Measurements from ENCODE around the gene PRR35. TPM values are rescaled to one million over a fixed set of nuclear protein-coding genes. Genes with fewer than 3 reads are reported as not detected.

Gene PRR35
- total RNA-seq, 2 experiments from 2014 or later, result not detected

DNA sequence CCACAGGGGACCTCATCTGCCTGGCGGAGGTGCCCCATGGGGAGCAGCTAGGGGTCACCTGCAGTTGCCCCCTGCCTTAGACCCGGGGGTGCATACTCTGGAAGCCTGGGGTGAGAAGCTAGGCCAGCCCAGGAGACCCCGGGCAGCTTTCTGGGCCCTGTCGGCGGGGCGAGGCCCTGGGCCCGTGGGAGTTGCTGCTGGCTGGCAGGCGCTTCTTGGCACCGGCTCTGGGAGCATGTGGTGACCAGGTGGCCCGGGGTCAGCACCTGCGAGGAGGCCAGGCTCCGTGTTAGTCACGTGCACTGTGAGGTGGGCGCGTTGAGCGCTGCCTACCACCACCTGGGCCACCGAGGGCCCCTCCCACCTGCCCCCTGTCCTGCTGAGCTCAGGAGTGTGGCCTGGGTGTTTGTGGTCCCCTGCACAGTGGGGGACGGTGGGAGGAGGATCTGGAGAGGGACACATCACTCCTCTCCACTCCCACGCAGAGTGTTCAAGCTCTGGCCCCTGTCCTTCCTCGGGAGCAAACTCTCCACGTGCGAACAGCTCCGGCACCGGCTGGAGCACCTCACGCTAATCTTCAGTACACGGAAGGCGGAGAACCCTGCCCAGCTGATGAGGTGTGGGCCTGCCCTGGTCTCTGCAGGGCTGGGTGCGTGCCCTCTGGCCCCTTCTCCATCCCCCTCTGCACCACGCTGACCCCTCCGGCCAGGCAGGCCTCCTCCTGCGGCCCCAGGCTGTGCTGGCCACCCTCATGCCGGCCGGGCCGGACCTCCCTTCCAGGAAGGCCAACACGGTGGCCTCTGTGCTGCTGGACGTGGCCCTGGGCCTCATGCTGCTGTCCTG, 15.4 kb downstream of the PRR35 start:
- Mint-ChIP-seq H3K4me3 (no peak overlapping the region), H3K36me3 (no peaks in the 10 kb centered on the region)

DNA sequence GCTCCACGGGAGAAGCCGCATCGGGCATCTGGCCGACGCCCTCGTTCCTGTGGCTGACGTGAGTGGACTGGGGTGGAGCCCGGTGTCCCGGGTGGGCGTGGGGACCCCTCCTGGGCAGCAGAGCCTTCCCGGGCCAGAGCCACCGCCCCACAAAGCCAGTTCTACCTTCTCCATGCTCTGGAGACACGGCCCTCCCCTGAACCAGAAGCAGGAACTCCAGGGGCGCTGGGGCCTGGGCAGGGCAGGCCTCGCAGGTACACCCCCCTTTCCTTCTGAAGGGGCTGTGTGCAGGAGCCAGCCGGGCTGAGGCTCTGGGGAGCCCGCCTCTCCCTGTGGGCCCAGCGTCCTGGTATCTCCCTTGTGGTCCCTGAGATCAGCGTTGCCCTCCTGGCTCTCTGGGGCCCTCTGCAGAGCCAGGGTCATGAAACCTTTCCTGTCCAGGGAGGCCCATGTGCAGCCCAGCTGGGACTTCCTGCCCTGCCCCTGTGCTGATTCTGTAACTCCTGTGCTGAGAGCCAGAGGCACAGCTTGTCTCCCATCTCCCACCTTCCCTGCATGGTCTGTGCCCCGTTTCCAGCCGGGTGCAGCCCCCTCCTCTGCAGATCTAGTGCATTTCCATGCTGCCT, 16.1 kb downstream of the PRR35 start:
- no peak overlapping the region for H3K4me3 Mint-ChIP-seq
- H3K36me3 Mint-ChIP-seq, result no peaks in the 10 kb centered on the region
- no peak for DNase-seq
- H3K27ac Mint-ChIP-seq, result no peak overlapping the region
- H3K9me3 Mint-ChIP-seq, result no peaks in the 10 kb centered on the region
- H3K4me1 Mint-ChIP-seq, result peaks cover 4% of the 10 kb centered on the region
- H3K27me3 Mint-ChIP-seq, result no peaks in the 10 kb centered on the region

More for the DNA sequence above, 15.4 kb downstream of the PRR35 start:
- Mint-ChIP-seq H3K9me3 (no peaks in the 10 kb centered on the region), H3K27me3 (no peaks in the 10 kb centered on the region), H3K4me1 (peaks cover 8% of the 10 kb centered on the region), H3K27ac (no peak overlapping the region)
- DNase-seq, result no peak

DNA sequence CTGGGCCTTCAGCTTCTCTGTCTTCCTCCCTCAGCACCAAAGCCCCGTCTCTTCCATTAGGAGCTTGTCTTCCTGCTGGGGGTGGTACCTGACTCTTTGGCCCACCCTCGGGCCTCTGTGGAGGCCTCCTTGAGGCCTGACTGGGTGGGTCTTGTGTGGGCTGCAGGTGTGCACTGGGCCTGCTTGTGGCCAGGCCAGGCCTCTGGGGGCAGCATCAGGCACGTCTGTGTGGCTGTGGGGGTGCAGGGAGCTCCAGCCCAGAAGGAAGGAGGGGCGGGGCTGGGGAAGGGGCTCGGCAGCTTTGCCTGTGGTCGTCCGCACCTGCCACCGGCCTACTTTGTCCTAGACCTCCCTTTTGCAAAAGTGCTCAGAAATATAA, 16.6 kb downstream of the PRR35 start:
- no peaks in the 10 kb centered on the region for H3K9me3 Mint-ChIP-seq
- H3K4me1 Mint-ChIP-seq, result peaks cover 2% of the 10 kb centered on the region
- H3K27ac Mint-ChIP-seq, result no peak overlapping the region
- H3K36me3 Mint-ChIP-seq, result no peaks in the 10 kb centered on the region
- H3K4me3 Mint-ChIP-seq, result no peak overlapping the region
- H3K27me3 Mint-ChIP-seq, result no peaks in the 10 kb centered on the region
- no peak for DNase-seq

DNA sequence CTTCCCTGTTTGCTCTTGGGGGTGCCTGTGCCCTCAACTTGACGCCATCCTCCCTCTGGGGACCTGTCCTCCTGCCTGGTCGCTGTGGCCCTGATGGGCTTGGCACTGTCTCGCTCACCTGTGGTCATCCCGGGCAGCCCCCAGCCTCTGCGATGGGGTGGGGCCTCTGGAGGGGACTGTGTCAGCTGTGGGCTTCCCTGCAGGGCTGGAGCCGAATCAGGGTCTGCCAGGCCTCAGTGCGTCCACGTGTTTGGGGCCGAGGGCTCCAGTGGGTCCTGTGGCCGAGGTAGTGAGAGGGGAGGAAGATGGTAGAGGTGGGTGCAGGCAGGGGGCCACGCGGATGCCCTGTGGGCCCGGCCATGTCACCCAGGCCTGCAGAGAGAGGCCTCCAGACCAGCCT, 17.6 kb downstream of the PRR35 start:
- no peak overlapping the region for H3K27ac Mint-ChIP-seq
- no peak for DNase-seq
- H3K4me3 Mint-ChIP-seq, result no peak overlapping the region
- no peaks in the 10 kb centered on the region for H3K9me3 Mint-ChIP-seq
- H3K27me3 Mint-ChIP-seq, result no peaks in the 10 kb centered on the region
- no peaks in the 10 kb centered on the region for H3K36me3 Mint-ChIP-seq
- peaks cover 2% of the 10 kb centered on the region for H3K4me1 Mint-ChIP-seq

DNA sequence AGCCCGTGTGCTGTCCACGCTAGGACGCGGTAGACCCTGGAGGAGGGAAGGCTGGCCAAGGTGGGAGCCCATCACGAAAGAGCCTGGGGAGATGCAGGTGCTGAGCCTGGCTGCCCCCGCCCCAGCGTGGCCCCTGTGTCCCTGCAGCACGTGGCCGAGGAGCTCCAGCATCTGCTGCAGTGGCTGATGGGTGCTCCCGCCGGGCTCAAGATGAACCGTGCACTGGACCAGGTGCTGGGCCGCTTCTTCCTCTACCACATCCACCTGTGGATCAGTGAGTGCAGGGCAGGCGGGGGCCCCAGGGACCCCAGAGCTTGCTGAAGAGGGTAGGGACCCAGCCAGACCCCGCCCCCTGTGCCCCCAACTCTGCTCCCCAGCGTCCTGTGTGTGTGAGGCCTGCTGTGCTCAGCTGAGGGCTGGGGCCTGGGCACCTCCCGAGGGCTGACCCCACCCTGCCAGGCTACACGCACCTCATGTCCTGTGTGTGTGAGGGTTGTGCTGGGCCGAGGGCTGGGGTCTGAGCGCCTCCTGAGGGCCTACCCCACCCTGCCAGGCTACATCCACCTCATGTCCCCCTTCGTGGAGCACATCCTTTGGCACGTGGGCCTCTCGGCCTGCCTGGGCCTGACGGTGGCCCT, 18.2 kb downstream of the PRR35 start:
- no peaks in the 10 kb centered on the region for H3K9me3 Mint-ChIP-seq
- H3K27me3 Mint-ChIP-seq, result no peaks in the 10 kb centered on the region
- no peak overlapping the region for H3K27ac Mint-ChIP-seq
- H3K36me3 Mint-ChIP-seq, result no peaks in the 10 kb centered on the region
- H3K4me3 Mint-ChIP-seq, result no peak overlapping the region
- no peak for DNase-seq
- peaks cover 2% of the 10 kb centered on the region for H3K4me1 Mint-ChIP-seq

DNA sequence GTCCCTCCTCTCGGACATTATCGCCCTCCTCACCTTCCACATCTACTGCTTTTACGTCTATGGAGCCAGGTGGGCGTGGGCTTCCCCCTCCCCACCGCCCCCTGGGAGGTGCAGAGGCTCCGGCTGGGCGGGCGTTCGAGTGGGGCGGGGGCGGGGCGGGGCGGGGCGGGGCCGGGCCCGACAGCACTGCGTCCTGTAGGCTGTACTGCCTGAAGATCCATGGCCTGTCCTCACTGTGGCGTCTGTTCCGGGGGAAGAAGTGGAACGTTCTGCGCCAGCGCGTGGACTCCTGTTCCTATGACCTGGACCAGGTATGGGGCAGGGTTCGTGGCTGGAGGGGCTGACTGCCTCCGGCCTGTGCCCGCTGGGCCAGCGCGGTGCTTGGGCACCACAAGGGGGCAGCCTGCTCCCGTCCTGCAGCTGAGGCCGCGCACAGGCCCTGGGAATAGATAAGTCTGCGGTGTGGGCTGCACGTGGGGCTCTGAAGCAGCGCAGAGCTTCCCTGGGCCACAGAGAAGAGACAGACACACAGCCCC, 18.7 kb downstream of the PRR35 start:
- H3K4me1 Mint-ChIP-seq, result peaks cover 2% of the 10 kb centered on the region
- no peaks in the 10 kb centered on the region for H3K27me3 Mint-ChIP-seq
- H3K4me3 Mint-ChIP-seq, result no peak overlapping the region
- DNase-seq, result peak; percentile 80
- no peaks in the 10 kb centered on the region for H3K9me3 Mint-ChIP-seq
- H3K27ac Mint-ChIP-seq, result no peak overlapping the region
- H3K36me3 Mint-ChIP-seq, result no peaks in the 10 kb centered on the region

DNA sequence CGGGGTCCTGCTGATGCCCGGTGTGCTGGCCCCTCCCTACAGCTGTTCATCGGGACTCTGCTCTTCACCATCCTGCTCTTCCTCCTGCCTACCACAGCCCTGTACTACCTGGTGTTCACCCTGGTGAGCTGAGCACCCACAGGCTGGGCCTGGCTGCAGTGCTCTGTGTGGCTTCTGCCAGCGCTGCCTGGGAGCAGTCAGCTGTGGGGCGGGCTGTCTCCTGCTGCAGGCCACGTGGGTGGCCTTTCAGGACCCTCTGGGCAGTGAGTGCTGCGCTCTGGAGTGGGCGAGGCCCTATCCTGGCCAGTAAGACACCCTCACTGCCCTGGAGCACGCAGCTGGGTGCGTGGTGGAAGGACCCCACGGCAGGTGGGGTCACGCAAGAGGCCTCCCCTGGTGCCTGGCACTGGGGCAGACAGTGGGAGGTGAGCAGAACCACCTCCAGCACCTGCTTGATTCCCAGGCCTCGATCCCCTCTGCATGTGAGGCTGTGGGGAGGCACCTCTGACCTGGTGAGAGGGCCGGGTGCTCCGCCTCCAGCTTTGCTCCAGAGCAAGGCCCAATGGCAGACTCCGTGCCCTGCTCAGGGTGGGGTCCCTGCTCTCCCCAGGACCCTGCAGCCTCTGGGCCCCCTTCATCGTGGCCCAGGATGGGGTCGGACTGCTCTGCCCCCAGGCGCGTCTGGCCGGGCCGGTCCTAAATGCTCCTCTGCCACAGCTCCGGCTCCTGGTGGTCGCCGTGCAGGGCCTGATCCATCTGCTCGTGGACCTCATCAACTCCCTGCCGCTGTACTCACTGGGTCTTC, 20.1 kb downstream of the PRR35 start:
- Mint-ChIP-seq H3K4me3 (no peak overlapping the region), H3K4me1 (peaks cover 2% of the 10 kb centered on the region), H3K27ac (no peak overlapping the region), H3K27me3 (no peaks in the 10 kb centered on the region), H3K36me3 (no peaks in the 10 kb centered on the region), H3K9me3 (no peaks in the 10 kb centered on the region)
- no peak for DNase-seq

DNA sequence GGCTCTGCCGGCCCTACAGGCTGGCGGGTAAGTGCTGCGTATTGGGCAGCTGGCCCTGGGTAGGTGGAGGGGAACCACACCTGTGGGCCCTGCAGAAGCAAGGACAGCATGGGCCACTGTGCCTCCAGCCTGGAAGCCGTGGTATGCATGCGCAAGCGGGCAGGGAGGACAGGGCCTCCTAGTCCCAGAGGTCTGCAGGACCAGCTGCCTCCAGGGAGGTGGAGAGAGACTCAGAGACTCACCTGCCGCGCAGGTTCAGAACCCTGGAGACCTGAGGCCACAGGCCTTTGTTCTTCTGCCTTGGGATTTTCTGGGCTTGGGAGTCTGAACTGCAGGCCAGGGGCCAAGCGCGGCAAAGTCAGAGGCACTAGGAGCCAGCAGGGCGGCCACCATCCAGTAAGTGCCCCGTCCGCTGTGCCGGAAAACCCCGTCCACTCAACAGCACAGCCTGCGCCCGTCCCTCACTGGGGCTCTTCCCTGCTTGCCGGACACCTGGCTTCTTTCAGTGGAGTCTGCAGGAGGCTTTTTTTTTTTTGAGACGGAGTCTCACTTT, 20.8 kb downstream of the PRR35 start:
- no peak overlapping the region for H3K27ac Mint-ChIP-seq
- H3K4me1 Mint-ChIP-seq, result peaks cover 4% of the 10 kb centered on the region
- peaks cover 6% of the 10 kb centered on the region for H3K27me3 Mint-ChIP-seq
- H3K9me3 Mint-ChIP-seq, result no peaks in the 10 kb centered on the region
- DNase-seq, result no peak
- H3K4me3 Mint-ChIP-seq, result no peak overlapping the region
- H3K36me3 Mint-ChIP-seq, result no peaks in the 10 kb centered on the region

DNA sequence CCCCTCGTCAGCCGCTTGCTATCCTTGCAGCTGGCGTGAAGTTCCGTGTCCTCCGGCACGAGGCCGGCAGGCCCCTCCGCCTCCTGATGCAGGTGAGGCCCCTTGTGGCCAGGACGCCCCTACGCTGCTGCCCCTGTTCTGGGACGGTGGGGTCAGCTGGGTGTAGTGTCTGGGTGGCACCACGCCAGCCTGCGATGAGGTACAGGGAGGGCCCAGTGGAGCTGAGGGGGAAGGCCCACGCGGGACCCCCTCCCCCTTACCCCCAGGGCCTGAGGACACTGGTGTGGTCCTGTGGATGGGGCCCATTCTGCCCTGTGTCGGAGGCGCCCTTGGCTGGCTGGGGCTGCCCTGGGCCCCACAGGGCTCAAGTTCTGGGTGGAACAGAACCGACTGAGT, 22.0 kb downstream of the PRR35 start:
- Mint-ChIP-seq H3K36me3 (no peaks in the 10 kb centered on the region), H3K4me3 (no peak overlapping the region), H3K9me3 (no peaks in the 10 kb centered on the region), H3K27ac (no peak overlapping the region), H3K4me1 (peaks cover 7% of the 10 kb centered on the region), H3K27me3 (peaks cover 7% of the 10 kb centered on the region)
- DNase-seq, result no peak

DNA sequence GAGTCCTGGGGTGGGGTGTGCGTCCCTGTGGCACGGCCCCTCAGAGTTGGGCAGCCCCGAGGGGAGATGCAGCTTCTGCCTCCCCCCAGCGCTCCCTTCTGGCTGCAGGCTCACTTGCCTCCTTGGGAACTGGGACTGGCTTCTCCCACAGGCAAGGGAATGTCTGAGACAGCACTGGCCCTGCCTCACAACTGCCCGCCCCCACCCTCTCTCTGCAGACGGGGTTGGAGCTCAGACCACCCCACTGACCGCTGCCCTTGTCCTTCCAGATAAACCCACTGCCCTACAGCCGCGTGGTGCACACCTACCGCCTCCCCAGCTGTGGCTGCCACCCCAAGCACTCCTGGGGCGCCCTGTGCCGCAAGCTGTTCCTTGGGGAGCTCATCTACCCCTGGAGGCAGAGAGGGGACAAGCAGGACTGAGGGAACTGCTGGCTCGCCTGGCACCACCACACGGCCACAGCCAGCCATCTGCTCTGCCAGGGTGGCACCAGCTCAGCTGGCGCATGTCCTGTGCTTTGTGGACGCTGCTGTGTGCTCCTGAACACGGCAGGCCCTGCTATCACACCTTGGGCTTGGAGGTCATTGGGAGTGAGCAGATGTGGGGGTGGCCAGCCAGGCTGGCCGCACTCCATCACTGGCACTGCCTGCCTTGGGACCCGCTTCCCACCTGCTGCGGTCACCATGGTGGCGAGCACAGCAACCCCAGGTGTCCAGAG, 22.6 kb downstream of the PRR35 start:
- DNase-seq, result no peak
- Mint-ChIP-seq H3K9me3 (no peaks in the 10 kb centered on the region), H3K4me1 (peaks cover 10% of the 10 kb centered on the region), H3K36me3 (peaks cover 3% of the 10 kb centered on the region), H3K27me3 (peaks cover 7% of the 10 kb centered on the region), H3K27ac (no peak overlapping the region), H3K4me3 (no peak overlapping the region)

DNA sequence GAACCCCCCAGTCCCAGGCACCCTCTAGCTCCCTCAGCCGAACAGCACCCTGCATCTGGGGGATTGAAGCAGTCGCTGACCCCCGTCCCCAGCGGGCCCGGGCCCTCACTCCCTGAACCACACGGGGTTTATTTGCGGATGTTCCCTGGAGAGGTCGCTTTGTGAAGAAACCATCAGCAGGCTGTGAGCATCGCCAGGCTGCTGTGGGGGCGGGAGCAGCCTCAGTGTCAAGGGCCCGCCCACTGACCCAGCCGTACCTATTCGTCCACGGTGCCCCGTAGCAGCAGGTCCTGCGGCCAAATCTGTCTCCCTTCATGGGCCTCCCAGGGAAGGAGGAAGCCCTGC, 23.2 kb downstream of the PRR35 start:
- peaks cover 10% of the 10 kb centered on the region for H3K4me1 Mint-ChIP-seq
- no peak overlapping the region for H3K27ac Mint-ChIP-seq
- H3K27me3 Mint-ChIP-seq, result peaks cover 7% of the 10 kb centered on the region
- peaks cover 10% of the 10 kb centered on the region for H3K36me3 Mint-ChIP-seq
- H3K4me3 Mint-ChIP-seq, result no peak overlapping the region
- no peak for DNase-seq
- no peaks in the 10 kb centered on the region for H3K9me3 Mint-ChIP-seq

DNA sequence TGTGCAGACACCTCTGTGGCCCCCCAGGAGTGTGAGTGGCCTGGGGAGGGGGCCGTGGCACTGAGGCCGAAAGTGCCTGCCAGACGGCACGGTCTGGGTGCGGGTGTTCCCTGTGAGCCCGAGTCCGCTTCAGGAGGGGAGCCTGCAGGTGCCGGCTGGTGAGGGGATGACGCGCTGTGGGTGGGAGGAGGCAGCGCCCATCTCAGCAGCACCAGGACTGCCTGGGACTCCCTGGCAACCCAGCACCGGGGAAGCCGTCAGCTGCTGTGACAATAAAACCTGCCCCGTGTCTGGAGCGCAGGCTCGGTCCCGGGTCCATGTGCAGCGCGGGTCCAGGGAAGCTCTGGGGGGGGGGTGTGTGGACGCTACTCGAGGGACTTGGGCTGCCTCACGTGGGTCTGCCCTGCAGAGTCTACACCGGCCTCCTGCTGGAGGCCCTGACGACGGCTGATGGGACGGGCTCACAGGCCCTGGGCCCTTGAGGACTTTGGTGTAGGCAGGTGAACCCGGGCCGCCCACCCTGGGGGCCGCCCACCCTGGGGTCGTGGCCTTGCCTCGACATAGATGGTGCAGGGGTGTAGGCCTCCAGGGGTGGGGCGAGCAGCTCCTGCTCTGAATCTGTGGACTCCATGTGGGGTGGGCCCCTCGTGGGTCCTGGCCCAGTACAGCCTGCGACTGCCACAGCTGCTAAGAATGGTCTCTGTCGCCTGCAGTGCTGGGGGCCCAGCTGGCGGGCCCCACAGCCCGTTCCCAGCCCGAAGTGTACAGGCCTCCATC, 23.8 kb downstream of the PRR35 start:
- Mint-ChIP-seq H3K27me3 (peaks cover 7% of the 10 kb centered on the region), H3K9me3 (no peaks in the 10 kb centered on the region), H3K27ac (no peak overlapping the region), H3K36me3 (peaks cover 11% of the 10 kb centered on the region), H3K4me1 (peaks cover 10% of the 10 kb centered on the region), H3K4me3 (no peak overlapping the region)
- no peak for DNase-seq

DNA sequence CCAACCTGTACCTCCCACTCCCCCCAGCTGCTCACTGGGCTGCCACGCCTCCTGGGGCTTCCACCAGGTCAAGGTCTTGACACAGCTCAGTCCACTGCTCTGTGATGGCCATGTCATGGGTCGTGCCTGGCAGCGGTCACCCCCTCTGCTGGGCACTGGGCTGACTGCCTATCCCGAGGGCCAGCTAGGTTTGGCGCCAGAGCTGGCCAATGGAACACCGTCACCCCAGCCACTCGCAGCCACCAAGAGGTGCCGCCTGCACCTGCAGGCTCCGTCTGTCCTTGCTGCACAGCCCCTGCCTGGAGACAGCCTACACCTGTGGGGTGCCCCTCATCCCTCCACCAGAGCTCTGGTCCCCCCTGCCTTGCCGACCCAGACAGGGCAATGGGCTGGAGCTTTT, 25.2 kb downstream of the PRR35 start:
- peaks cover 11% of the 10 kb centered on the region for H3K36me3 Mint-ChIP-seq
- no peaks in the 10 kb centered on the region for H3K9me3 Mint-ChIP-seq
- DNase-seq, result no peak
- peaks cover 7% of the 10 kb centered on the region for H3K27me3 Mint-ChIP-seq
- H3K4me3 Mint-ChIP-seq, result no peak overlapping the region
- no peak overlapping the region for H3K27ac Mint-ChIP-seq
- H3K4me1 Mint-ChIP-seq, result peaks cover 8% of the 10 kb centered on the region
